WI38 (cell line): Measurements from ENCODE around the gene SHF.

Source experiments
- H3K4me3 ChIP-seq: 2 replicates; pipeline ENCODE4 v1.5.1; 2011; ENCODE audit warnings: low read depth, mild to moderate bottlenecking, control low read depth, low read length
- CTCF ChIP-seq: IDR thresholded peaks from 2 replicates; pipeline ENCODE4 v1.5.1; 2012; ENCODE audit warnings: low read depth, mild to moderate bottlenecking, control low read depth, low read length

The SHF gene

GRCh38 chr15:45168751-45169551, 18.8 kb downstream of the SHF start:
- no peak overlapping the region for H3K4me3 ChIP-seq

DNA sequence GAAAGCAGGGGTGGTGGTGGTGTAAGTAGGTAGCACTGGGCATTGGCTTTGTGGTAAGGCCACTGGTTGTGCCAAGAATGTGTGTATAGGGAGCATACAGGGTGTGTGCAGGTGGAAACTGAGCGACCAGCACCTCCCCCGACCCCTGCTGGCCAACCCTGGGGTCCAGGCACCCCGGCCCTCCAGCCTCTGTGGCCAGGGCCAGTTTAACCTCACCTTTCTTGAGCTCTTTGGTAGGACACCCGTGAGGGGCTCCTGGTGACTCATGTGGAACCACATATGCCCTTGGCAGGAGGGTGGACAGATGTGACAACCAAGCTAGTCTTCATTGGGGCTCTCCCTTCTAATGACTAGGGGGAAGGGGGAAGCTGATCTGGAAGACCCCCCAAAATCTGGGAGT, 19.5 kb downstream of the SHF start:
- TF ChIP-seq CTCF = no peak
- no peak overlapping the region for H3K4me3 ChIP-seq

More at GRCh38 chr15:45168751-45169551, 18.8 kb downstream of the SHF start:
- no peak for TF ChIP-seq CTCF

- TF ChIP-seq CTCF = no peak
- H3K4me3 ChIP-seq = peak overlapping the region; percentile 56
Observed at GRCh38 chr15:45167631-45168205, 20.0 kb downstream of the SHF start.

DNA sequence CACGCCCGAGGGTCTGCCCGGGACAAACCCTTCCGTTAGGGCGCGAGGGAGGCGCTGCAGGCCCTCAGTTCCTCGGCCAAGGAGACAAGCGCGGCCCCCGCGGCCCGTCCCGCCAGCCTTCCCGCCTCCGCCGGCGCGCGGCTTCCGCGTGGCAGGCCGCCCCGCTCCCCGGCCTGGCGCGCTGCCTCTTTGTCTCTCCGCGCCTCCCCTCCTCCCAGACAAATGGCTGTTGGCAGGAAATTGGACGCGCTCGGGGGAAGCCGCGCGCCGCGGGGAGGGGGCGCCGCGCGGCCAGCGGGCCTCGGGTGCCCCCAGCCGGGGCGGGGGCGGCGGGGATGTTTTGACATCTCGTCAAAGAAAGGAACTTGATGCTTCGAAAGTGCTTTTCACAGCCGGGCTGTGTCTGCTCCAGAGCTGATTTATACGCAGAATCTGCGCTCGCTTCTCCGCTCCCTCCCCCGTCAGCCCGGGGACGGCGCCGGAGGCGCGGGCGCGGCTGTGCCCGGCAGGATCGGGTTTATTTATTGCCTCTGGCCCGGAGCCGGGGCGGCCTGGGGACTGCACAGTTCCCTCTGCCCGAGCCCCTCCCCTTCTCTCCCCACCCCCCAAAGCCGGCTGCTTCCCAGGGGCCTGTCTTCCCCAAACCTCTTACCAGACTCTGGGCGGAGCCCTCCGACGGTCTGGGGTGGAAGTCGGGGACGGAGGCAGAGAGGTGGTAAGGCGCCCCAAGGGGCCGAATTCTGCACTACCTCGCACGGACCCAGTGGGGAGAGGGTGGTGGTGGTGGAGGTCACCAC, 20.7 kb downstream of the SHF start:
- peak; percentile 73 for TF ChIP-seq CTCF
- H3K4me3 ChIP-seq = peak overlapping the region; percentile 56

- no peak for TF ChIP-seq CTCF
- no peak overlapping the region for H3K4me3 ChIP-seq
Observed at GRCh38 chr15:45165536-45165935, 22.2 kb downstream of the SHF start.

DNA sequence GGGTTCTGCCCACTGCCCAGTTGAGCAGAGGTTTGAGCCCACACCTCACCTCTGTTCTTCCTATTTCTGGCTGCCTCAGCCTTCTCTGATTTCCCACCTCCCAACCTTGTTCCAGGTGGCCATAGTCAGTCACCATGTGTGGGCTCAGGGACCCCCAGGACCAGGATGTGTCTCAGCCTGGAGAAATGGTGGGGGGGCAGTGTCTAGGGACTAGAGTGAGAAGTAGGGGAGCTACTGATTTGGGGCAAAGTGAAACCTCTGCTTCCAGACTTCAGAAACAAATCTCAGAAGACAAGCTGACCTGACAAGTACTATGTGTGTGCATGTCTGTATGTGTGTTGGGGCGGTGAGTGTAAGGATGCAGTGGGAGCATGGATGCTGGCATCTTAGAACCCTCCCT, 22.9 kb downstream of the SHF start:
- TF ChIP-seq CTCF = no peak
- H3K4me3 ChIP-seq = no peak overlapping the region

GRCh38 chr15:45163508-45163856, 24.3 kb downstream of the SHF start:
- TF ChIP-seq CTCF = no peak

More at GRCh38 chr15:45163508-45163856, 24.3 kb downstream of the SHF start:
- H3K4me3 ChIP-seq = no peak overlapping the region
